K562 (cell line): Measurements from ENCODE around the gene ISCA1. TPM values are rescaled to one million over a fixed set of nuclear protein-coding genes. Genes with fewer than 3 reads are reported as not detected.

Experiments
- ATF7 ChIP-seq: fragments of 450-650 bp; IDR thresholded peaks from 2 replicates; pipeline ENCODE4 v1.7.1; 2014; ENCODE audit warnings: mild to moderate bottlenecking, moderate library complexity
- CBX3 ChIP-seq, 2 experiments: IDR thresholded peaks; 1 replicate in 1 of 2; 2 replicates in 1 of 2; pipeline ENCODE4 v1.6.1; 2012; ENCODE audit warnings: inconsistent platforms in 2 of 2, low read length in 2 of 2, borderline replicate concordance in 1 of 2, control low read depth in 1 of 2
- CSDE1 ChIP-seq, 2 experiments: fragments of 450-650 bp; IDR thresholded peaks; 2 replicates each; pipeline ENCODE4 v1.6.1; 2016; ENCODE audit warnings: mild to moderate bottlenecking in 1 of 2
- ELF4 ChIP-seq: fragments of 450-650 bp; formaldehyde crosslinking; IDR thresholded peaks from 2 replicates; pipeline ENCODE4 v1.4.0; 2022; ENCODE audit warnings: missing genetic modification characterization
- ILF3 ChIP-seq: fragments of 450-650 bp; IDR thresholded peaks from 2 replicates; pipeline ENCODE4 v1.6.1; 2018; ENCODE audit warnings: antibody characterized with exemption, mild to moderate bottlenecking, moderate library complexity, borderline replicate concordance
- JUN ChIP-seq, 2 experiments: sonication (generic) in 1 of 2; formaldehyde crosslinking in 1 of 2; IDR thresholded peaks; 2 replicates each; pipeline versions ENCODE4 v1.6.1 to v1.8.0; 2012 to 2022; ENCODE audit warnings: borderline replicate concordance in 2 of 2, mild to moderate bottlenecking in 2 of 2, improper control_type of control experiment in 1 of 2, low read depth in 1 of 2, low read length in 1 of 2, missing genetic modification reagents in 1 of 2
- MTA1 ChIP-seq: fragments of 450-650 bp; IDR thresholded peaks from 2 replicates; pipeline ENCODE4 v1.6.1; 2017; ENCODE audit warnings: borderline replicate concordance
- NR1H2 ChIP-seq: sonication (generic); formaldehyde crosslinking; IDR thresholded peaks from 2 replicates; pipeline ENCODE4 v1.4.0; 2020; ENCODE audit warnings: mild to moderate bottlenecking, missing genetic modification reagents
- RB1 ChIP-seq: fragments of 450-650 bp; IDR thresholded peaks from 2 replicates; pipeline ENCODE4 v1.6.1; 2017; ENCODE audit warnings: low read depth, mild to moderate bottlenecking
- SMAD1 ChIP-seq: fragments of 150-350 bp; IDR thresholded peaks from 2 replicates; pipeline ENCODE4 v1.6.1; 2014; ENCODE audit warnings: low read length, low read depth; ENCODE audit not compliant: partially characterized antibody
- SMARCB1 ChIP-seq: IDR thresholded peaks from 2 replicates; pipeline ENCODE4 v1.6.1; 2011; ENCODE audit warnings: improper control_type of control experiment, low read depth; ENCODE audit not compliant: insufficient read length
- SRSF1 ChIP-seq: fragments of 200-400 bp; formaldehyde crosslinking; IDR thresholded peaks from 2 replicates; pipeline ENCODE4 v1.6.1; 2017; ENCODE audit warnings: mild to moderate bottlenecking, low read depth, low read length, moderate library complexity
- SRSF7 ChIP-seq: fragments of 200-400 bp; formaldehyde crosslinking; optimal IDR thresholded peaks from 2 replicates; pipeline ENCODE3; 2017; ENCODE audit warnings: mild to moderate bottlenecking, low read depth, low read length
- SRSF9 ChIP-seq: fragments of 200-400 bp; formaldehyde crosslinking; IDR thresholded peaks from 2 replicates; pipeline ENCODE4 v1.6.1; 2017; ENCODE audit warnings: low read depth, low read length, borderline replicate concordance
- U2AF2 ChIP-seq: fragments of 200-400 bp; formaldehyde crosslinking; optimal IDR thresholded peaks from 2 replicates; pipeline ENCODE3; 2017; ENCODE audit warnings: low read depth, mild to moderate bottlenecking, low read length
- ZBTB7A ChIP-seq: IDR thresholded peaks from 2 replicates; pipeline ENCODE4 v1.6.1; 2011; ENCODE audit warnings: low read depth, mild to moderate bottlenecking, low read length, moderate library complexity, borderline replicate concordance; ENCODE audit not compliant: control insufficient read depth
- ZNF121 ChIP-seq: sonication (generic); formaldehyde crosslinking; conservative IDR thresholded peaks from 2 replicates; pipeline ENCODE4 v1.8.0; 2022; ENCODE audit warnings: missing genetic modification reagents
- ZNF133 ChIP-seq: fragments of 250-450 bp; sonication (Bioruptor Pico); IDR thresholded peaks from 2 replicates; pipeline ENCODE4 v1.4.0; 2020; ENCODE audit warnings: mild to moderate bottlenecking
- ZNF197 ChIP-seq: fragments of 200-800 bp; sonication (Bioruptor generic); IDR thresholded peaks from 2 replicates; pipeline ENCODE4 v1.6.1; 2016; ENCODE audit warnings: low read depth, missing genetic modification characterization, missing compliant biosample characterization
- ZNF551 ChIP-seq: fragments of 250-450 bp; sonication (Bioruptor Pico); IDR thresholded peaks from 2 replicates; pipeline ENCODE4 v1.5.0; 2021; ENCODE audit warnings: mild to moderate bottlenecking, moderate library complexity
- polyA plus RNA-seq, 8 experiments: library from polyadenylated mRNA; depleted of rRNA in 4 of 8; stranded (reverse) in 5 of 8; unstranded in 3 of 8; fragments of >200 nt; fragmentation: Nextera tagmentation in 2 of 8; fragmentation: Illumina TruSeq in 1 of 8; extraction: Ambion mirVana in 2 of 8; extraction: Trizol in 1 of 8; gene quantifications; 2 replicates each; pipeline versions ENCODE4 v1.2.1 to v1.2.3, GENCODE V29; 2011 to 2014; ENCODE audit warnings: inconsistent platforms in 1 of 8, missing spikeins in 1 of 8
- total RNA-seq, 7 experiments: library from RNA; depleted of rRNA in 6 of 7; stranded (reverse); fragments of >200 nt in 6 of 7; fragmentation: Illumina TruSeq in 2 of 7; extraction: Trizol in 2 of 7; gene quantifications; 2 replicates each; pipeline versions ENCODE4 v1.2.1 to v1.2.3, GENCODE V29; 2011 to 2021; ENCODE audit warnings: low replicate concordance in 1 of 7
- TF ChIP-seq, protein P1 (sequence below): sonication (generic); formaldehyde crosslinking; IDR thresholded peaks from 2 replicates; pipeline ENCODE4 v1.5.0; 2020; ENCODE audit warnings: missing genetic modification reagents
- TF ChIP-seq, protein P2 (sequence below): fragments of 450-650 bp; IDR thresholded peaks from 2 replicates; pipeline ENCODE4 v1.6.1; 2016; ENCODE audit warnings: antibody characterized with exemption
- TF ChIP-seq, protein P3 (sequence below): fragments of 450-650 bp; IDR thresholded peaks from 2 replicates; pipeline ENCODE4 v1.6.1; 2016; ENCODE audit warnings: low read depth, mild to moderate bottlenecking, moderate library complexity
- TF ChIP-seq, protein P4 (sequence below): fragments of 250-450 bp; sonication (Bioruptor Pico); IDR thresholded peaks from 2 replicates; pipeline ENCODE4 v1.4.0; 2020; ENCODE audit warnings: mild to moderate bottlenecking

The ISCA1 gene
- total and polyA plus RNA-seq, 9 of the 15 experiments (the other 6 are each of a cell fraction or from before 2014, with no cell fraction given) = 6.5 to 27.1 (median 20.0) TPM

DNA sequence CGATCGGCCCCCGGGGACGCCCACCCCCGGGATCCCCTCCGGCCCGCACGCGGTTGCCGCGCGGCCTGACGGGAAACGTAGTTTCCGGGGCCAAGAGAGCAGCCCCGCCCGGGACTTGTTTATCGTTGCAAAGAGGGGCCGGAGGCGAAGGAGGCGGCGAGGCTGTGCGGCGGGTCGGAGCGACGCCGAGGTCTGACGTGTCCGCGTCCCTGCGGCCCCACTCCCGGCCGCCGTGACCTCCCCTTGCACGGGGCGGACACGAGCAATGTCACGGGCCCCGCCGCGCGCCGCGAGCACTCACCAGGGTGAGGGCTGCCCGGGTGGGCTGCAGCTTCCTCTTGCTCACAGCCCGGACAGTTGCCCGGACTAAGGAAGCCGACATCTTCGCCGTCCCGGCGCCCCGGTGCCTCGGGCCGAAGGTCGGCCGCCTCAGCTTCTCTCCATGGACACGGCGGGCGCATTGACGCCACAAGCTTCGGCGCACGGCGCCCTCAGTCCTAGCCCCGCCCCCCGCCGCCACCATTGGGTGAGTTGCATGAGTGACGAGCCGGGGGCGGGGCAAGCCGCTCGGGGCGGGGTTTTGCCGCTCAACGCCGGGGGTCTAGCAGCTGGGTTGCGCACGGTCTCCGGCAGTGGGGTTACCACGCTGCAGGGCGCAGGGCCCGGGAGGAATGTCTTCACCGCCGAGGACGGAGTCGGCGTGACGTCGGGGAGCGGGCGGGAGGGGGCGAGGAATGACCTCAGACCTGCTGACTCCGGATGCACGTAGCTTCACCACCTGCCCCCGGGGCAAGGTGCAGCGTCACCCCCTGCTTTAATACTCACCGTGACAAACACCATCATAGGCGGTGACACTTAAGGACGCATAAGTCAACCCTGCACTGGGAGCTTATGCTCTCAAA is at the start of gene ISCA1 (continued):
- TF ChIP-seq, protein P1, sequence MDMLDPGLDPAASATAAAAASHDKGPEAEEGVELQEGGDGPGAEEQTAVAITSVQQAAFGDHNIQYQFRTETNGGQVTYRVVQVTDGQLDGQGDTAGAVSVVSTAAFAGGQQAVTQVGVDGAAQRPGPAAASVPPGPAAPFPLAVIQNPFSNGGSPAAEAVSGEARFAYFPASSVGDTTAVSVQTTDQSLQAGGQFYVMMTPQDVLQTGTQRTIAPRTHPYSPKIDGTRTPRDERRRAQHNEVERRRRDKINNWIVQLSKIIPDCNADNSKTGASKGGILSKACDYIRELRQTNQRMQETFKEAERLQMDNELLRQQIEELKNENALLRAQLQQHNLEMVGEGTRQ (CRISPR knock-in tag) = 0 out of 2 replicates have a peak, but pooled peaks have one; percentile 11
- TF ChIP-seq ZNF197 (CRISPR knock-in tag) = peak; percentile 72; the same call in 1 of the 2 replicates
- TF ChIP-seq CBX3 (IDR thresholded peaks at IDR 0.05; ENCODE audit: borderline replicate concordance in 1 of 2, low read length in 2 of 2) = no peak
- TF ChIP-seq SRSF9 = no peak
- TF ChIP-seq JUN (IDR thresholded peaks at IDR 0.05; ENCODE audit: borderline replicate concordance, low read depth, low read length) = no peak
- TF ChIP-seq JUN (CRISPR knock-in tag; IDR thresholded peaks at IDR 0.05; ENCODE audit: borderline replicate concordance) = no peak
- TF ChIP-seq CSDE1 (IDR thresholded peaks at IDR 0.05) = no peak
- no peak for TF ChIP-seq ZNF121 (CRISPR knock-in tag)
- no peak for TF ChIP-seq SRSF7
- TF ChIP-seq, protein P2, sequence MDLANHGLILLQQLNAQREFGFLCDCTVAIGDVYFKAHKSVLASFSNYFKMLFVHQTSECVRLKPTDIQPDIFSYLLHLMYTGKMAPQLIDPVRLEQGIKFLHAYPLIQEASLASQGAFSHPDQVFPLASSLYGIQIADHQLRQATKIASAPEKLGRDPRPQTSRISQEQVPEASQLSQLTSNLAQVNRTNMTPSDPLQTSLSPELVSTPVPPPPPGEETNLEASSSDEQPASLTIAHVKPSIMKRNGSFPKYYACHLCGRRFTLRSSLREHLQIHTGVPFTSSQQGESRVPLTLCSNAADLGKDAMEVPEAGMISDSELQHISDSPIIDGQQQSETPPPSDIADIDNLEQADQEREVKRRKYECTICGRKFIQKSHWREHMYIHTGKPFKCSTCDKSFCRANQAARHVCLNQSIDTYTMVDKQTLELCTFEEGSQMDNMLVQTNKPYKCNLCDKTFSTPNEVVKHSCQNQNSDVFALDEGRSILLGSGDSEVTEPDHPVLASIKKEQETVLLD = no peak
- TF ChIP-seq SRSF1 = no peak
- no peak for TF ChIP-seq SMARCB1
- TF ChIP-seq SMAD1 = no peak
- TF ChIP-seq ZBTB7A = peak; percentile 78; the same call in 1 of the 2 replicates
- TF ChIP-seq MTA1 = peak; percentile 32; the same call in 1 of the 2 replicates
- no peak for TF ChIP-seq NR1H2 (CRISPR knock-in tag)
- no peak for TF ChIP-seq ZNF551 (CRISPR knock-in tag)
- TF ChIP-seq ILF3 = no peak
- TF ChIP-seq ATF7 = no peak
- peak; percentile 24; the same call in 1 of the 2 replicates for TF ChIP-seq RB1
- no peak for TF ChIP-seq ELF4 (CRISPR knock-in tag)
- TF ChIP-seq, protein P3, sequence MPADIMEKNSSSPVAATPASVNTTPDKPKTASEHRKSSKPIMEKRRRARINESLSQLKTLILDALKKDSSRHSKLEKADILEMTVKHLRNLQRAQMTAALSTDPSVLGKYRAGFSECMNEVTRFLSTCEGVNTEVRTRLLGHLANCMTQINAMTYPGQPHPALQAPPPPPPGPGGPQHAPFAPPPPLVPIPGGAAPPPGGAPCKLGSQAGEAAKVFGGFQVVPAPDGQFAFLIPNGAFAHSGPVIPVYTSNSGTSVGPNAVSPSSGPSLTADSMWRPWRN = no peak
- TF ChIP-seq U2AF2 = no peak
- TF ChIP-seq, protein P4, sequence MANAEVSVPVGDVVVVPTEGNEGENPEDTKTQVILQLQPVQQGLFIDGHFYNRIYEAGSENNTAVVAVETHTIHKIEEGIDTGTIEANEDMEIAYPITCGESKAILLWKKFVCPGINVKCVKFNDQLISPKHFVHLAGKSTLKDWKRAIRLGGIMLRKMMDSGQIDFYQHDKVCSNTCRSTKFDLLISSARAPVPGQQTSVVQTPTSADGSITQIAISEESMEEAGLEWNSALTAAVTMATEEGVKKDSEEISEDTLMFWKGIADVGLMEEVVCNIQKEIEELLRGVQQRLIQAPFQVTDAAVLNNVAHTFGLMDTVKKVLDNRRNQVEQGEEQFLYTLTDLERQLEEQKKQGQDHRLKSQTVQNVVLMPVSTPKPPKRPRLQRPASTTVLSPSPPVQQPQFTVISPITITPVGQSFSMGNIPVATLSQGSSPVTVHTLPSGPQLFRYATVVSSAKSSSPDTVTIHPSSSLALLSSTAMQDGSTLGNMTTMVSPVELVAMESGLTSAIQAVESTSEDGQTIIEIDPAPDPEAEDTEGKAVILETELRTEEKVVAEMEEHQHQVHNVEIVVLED (CRISPR knock-in tag) = peak; percentile 49
- no peak for TF ChIP-seq ZNF133 (CRISPR knock-in tag)
